Chondrocyte (in vitro differentiated cells): Measurements from ENCODE around the gene CEP55. TPM values are rescaled to one million over a fixed set of nuclear protein-coding genes. Genes with fewer than 3 reads are reported as not detected.

ENCODE experiments used
- DNase-seq: peaks from one replicate; pipeline ENCODE4 v3.0.0; 2021; ENCODE audit warnings: mixed read lengths, low spot score
- H3K27ac Mint-ChIP-seq: one replicate; pipeline ENCODE4 v1.8.0; 2021; ENCODE audit warnings: mild to moderate bottlenecking, moderate library complexity, mixed read lengths; ENCODE audit not compliant: unreplicated experiment
- H3K27me3 Mint-ChIP-seq: 2 replicates; pipeline ENCODE4 v1.8.0; 2021; ENCODE audit warnings: low read depth, mixed read lengths
- H3K36me3 Mint-ChIP-seq: 2 replicates; pipeline ENCODE4 v1.8.0; 2021; ENCODE audit warnings: low read depth, mixed read lengths
- H3K4me1 Mint-ChIP-seq: 2 replicates; pipeline ENCODE4 v1.8.0; 2021; ENCODE audit warnings: low read depth, mild to moderate bottlenecking, mixed read lengths
- H3K4me3 Mint-ChIP-seq: one replicate; pipeline ENCODE4 v1.8.0; 2021; ENCODE audit warnings: mild to moderate bottlenecking, moderate library complexity, mixed read lengths; ENCODE audit not compliant: unreplicated experiment
- H3K9me3 Mint-ChIP-seq: 2 replicates; pipeline ENCODE4 v1.8.0; 2021; ENCODE audit warnings: low read depth, mixed read lengths
- CTCF ChIP-seq: fragments of 200-600 bp; sonication (generic); IDR thresholded peaks from 2 replicates; pipeline ENCODE4 v1.5.0; 2021; ENCODE audit warnings: antibody characterized with exemption, mild to moderate bottlenecking, moderate library complexity
- total RNA-seq: library from RNA; stranded (reverse); gene quantifications from 3 replicates; pipeline ENCODE4 v1.2.1, GENCODE V29; 2021

Gene CEP55
- total RNA-seq, 1 donor from 2014 or later = 9.3 TPM

- Mint-ChIP-seq H3K27ac (no peak overlapping the region), H3K9me3 (no peaks in the 10 kb centered on the region), H3K36me3 (no peaks in the 10 kb centered on the region), H3K4me3 (no peak overlapping the region), H3K27me3 (no peaks in the 10 kb centered on the region), H3K4me1 (peaks cover 52% of the 10 kb centered on the region)
- DNase-seq = no peak
- TF ChIP-seq CTCF = peak; percentile 33
Measured at GRCh38 chr10:93485690-93486089, 10.7 kb upstream of the CEP55 start.

GRCh38 chr10:93488956-93489528 is 7.4 kb upstream of the CEP55 start:
- DNase-seq = no peak
- no peak overlapping the region for H3K4me3 Mint-ChIP-seq
- no peaks in the 10 kb centered on the region for H3K9me3 Mint-ChIP-seq
- peaks cover 36% of the 10 kb centered on the region for H3K4me1 Mint-ChIP-seq
- no peak overlapping the region for H3K27ac Mint-ChIP-seq
- no peak for TF ChIP-seq CTCF
- no peaks in the 10 kb centered on the region for H3K27me3 Mint-ChIP-seq
- no peaks in the 10 kb centered on the region for H3K36me3 Mint-ChIP-seq

- no peaks in the 10 kb centered on the region for H3K9me3 Mint-ChIP-seq
- H3K27ac Mint-ChIP-seq = no peak overlapping the region
- TF ChIP-seq CTCF = no peak
- H3K36me3 Mint-ChIP-seq = no peaks in the 10 kb centered on the region
- H3K27me3 Mint-ChIP-seq = no peaks in the 10 kb centered on the region
- DNase-seq = no peak
- H3K4me3 Mint-ChIP-seq = no peak overlapping the region
- H3K4me1 Mint-ChIP-seq = peaks cover 20% of the 10 kb centered on the region
Measured at GRCh38 chr10:93491602-93492121, 4.8 kb upstream of the CEP55 start.

GRCh38 chr10:93493162-93493561 is 3.2 kb upstream of the CEP55 start:
- Mint-ChIP-seq H3K36me3 (no peaks in the 10 kb centered on the region), H3K27ac (no peak overlapping the region), H3K27me3 (no peaks in the 10 kb centered on the region), H3K9me3 (no peaks in the 10 kb centered on the region), H3K4me3 (no peak overlapping the region), H3K4me1 (peaks cover 29% of the 10 kb centered on the region)
- DNase-seq = no peak
- no peak for TF ChIP-seq CTCF

- H3K27me3 Mint-ChIP-seq = no peaks in the 10 kb centered on the region
- peaks cover 28% of the 10 kb centered on the region for H3K4me1 Mint-ChIP-seq
- no peak for DNase-seq
- no peaks in the 10 kb centered on the region for H3K9me3 Mint-ChIP-seq
- no peak for TF ChIP-seq CTCF
- no peak overlapping the region for H3K27ac Mint-ChIP-seq
- no peak overlapping the region for H3K4me3 Mint-ChIP-seq
- H3K36me3 Mint-ChIP-seq = no peaks in the 10 kb centered on the region
Measured at GRCh38 chr10:93494494-93494893, 1.9 kb upstream of the CEP55 start.
